ENCODE results near the gene ASGR1.
"Not testable (repeated sequence)": the region's sequence is repeated elsewhere in the genome, so short reads cannot be mapped to it uniquely, and the experiment has no call there.

ASGR1 gene

GRCh38 chr17:7158424-7158823 is 20.7 kb downstream of the ASGR1 start:
- not testable (repeated sequence) for DNase-seq

GRCh38 chr17:7156342-7156940 is 22.7 kb downstream of the ASGR1 start:
- DNase-seq, result no peak

GRCh38 chr17:7147772-7148171 is 31.4 kb downstream of the ASGR1 start:
- no peak for DNase-seq

- DNase-seq, result no peak
Measured at GRCh38 chr17:7146115-7146514, 33.1 kb downstream of the ASGR1 start.

DNA sequence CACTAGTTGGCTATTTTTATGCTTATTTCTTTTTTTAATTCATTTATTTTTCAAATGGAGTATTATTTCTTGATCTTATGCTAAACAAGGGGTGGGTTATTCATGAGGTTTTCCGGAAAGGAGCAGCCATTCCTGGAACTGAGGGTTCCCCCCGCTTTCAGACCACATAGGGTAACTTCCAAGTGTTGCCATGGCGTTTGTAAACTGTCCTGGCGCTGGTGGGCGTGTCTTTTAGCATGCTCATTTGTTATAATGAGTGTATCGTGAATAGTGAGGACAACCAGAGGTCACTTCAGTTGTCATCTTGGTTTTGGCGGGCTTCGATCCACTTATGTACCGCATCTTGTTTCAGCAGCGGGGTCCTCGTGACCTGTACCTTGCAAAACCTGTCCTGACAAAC is 35.0 kb downstream of the ASGR1 start:
- no peak for DNase-seq

- DNase-seq, result no peak
Measured at GRCh38 chr17:7141824-7142223, 37.3 kb downstream of the ASGR1 start.

DNA sequence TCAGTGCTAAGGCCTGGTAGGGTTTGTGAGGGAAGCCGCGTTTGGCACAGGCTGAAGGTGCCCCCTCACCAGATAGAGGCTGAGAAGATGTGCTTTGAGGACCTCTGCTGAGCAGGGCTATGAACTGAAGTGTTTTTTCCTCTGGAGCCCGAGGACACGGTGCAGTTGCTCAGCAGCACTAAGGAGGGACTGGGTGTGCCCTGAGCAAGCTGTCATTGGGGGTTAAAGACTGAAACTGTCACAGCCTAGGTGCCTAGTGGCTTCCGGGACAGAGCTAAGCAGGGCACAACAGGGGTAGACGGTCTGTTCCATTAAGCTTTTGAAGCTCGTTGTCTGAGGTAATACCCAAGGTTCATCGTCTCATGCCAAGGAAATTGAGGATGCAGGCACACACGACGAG is 39.8 kb downstream of the ASGR1 start:
- DNase-seq, result no peak

GRCh38 chr17:7138800-7139381 is 40.3 kb downstream of the ASGR1 start:
- no peak for DNase-seq

DNA sequence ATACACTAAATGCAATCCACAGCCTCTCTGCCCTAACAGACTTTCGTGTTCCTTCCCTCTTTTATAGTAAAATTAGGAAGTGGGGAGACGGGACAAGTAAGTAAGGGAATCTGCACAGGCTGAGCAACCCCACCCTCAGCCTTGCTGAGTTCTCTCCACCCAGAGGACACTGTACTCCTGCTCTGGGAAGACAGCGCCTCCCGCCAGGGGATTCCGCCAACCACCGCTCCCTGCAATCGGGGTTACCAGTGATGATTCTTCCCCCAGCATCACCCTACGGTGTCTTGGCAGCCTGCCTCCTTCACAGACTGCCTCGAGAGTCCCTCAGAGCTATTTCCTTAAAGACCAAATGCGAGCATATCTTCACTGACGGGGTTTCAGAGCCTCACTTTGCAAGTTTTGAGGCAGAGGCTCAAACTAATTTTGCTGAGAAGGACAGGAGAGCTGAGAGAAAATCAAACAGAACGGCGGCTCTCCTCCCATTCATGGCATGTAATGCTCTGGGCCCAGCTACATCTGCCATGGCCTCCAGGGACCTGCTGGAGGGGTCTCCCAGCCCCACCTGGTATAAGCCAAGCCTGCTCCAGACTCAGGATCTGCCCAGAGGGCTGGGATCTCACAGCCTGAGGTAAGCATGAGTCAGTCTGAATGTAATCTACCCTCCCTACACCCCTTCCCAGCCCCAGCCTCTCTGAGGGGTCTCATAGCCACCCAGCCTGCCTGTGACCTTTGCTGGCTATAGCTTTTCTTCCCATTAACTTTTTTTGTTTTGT is 41.8 kb downstream of the ASGR1 start:
- no peak for DNase-seq

DNA sequence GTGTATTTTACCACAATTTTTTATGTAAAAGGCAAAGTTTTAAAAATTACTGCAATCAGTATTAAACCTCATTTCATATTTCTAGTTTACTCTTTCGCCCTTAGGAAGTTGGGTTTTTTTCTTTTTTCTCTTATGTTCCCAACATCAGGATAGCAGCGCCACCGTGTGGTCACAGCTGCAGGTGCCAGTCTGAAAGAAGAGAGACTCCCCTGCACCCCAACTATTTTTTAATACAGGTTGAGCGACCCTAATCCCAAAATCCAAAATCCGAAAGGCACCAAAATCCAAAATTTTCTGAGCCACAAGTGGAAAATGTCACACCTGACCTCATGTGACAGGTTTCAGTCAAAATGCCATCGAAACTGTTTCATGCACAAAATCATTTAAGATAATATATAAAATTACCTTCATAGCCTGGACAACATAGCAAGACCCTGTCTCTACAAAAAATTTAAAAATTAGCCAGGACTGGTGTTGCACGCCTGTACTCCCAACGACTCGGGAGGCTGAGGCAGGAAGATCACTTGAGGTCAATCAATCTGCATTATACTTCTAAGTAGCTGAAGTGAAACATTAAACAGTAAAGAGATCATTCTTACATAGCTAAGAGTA is 42.8 kb downstream of the ASGR1 start:
- DNase-seq, result peak; percentile 51 to 72 (median 56)

DNA sequence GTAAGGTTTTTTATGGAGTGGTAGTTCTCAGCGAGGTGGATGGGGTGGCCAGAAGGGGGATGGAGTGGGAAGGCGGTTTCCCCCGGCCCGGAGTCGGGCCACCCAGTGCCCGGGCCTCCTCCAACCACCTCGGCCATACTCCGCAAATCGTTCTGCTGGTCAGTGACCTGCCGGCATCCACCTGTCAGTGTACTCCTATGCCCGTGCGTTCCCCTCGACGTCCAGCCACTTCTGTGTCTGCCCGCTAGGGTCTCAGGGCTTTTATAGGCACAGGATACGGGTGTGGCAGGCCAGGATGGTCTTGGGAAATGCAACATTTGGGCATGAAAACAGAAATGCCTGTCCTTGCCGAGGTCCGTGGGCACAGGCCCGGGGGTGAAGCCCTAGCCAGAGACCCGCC is 45.3 kb downstream of the ASGR1 start:
- no peak for DNase-seq

GRCh38 chr17:7133424-7133823 is 45.7 kb downstream of the ASGR1 start:
- no peak for DNase-seq

GRCh38 chr17:7132511-7133094 is 46.6 kb downstream of the ASGR1 start:
- DNase-seq, result peak in 1 of 4 experiments; percentile 13

DNA sequence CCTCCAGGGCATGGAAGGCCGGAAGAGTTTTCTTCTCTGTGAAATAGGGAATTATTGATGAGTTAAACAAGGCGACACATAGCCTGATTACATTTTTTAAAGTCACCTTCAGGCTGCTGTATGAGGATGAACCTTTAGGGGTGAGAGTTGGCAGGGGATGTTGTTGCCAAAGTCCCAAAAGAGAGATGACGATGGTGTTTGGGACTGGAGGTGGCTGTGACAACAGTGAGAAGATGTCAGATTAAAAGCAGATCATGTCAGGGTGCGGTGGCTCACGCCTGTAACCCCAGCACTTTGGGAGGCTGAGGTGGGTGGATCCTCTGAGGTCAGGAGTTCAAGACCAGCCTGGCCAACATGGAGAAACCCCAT is 47.8 kb downstream of the ASGR1 start:
- no peak for DNase-seq

GRCh38 chr17:7130621-7131422 is 48.3 kb downstream of the ASGR1 start:
- DNase-seq, result no peak

DNA sequence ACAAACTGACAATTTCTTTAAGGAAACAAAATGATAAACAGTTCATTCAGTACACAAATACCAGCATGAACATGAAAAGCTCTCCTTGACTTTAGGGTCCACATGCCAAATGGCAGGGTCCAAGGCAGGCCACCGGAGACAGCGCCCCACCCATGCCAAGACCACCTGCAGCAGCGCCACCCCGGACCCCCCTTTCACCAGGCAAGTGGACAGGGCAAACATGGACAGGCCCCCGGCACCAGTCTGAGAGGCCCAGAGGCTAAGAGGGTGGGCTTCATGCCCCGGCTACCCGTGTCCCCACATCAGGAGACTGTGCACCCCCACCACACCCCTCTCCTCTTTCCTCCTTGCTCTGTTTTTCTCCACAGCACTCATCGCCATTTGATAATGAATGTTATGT is 49.9 kb downstream of the ASGR1 start:
- DNase-seq, result no peak

DNA sequence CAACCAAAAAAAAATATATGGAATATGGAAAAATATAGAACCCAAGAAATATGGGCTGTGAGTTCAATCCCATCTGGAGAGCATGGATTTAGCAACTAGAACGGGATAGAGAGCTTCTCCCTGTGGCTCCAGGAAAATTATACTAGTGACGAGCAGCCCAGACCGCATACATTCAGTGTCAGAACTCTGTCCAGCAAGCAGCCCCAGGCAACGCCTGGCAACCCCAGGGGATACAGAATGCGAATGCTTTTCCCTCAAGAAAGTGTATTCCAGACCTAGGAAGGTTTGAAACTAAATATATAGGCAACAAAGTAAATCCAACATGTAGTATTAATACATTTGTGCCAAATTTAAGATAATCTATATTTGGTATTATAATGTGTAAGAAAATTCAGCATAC is 51.0 kb downstream of the ASGR1 start:
- DNase-seq, result no peak

DNA sequence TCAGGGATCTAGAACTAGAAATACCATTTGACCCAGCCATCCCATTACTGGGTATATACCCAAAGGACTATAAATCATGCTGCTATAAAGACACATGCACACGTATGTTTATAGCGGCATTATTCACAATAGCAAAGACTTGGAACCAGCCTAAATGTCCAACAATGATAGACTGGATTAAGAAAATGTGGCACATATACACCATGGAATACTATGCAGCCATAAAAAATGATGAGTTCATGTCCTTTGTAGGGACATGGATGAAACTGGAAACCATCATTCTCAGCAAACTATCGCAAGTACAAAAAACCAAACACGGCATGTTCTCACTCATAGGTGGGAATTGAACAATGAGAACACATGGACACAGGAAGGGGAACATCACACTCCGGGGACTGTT is 51.7 kb downstream of the ASGR1 start:
- DNase-seq, result not testable (repeated sequence)

- not testable (repeated sequence) for DNase-seq
Measured at GRCh38 chr17:7126386-7126785, 52.8 kb downstream of the ASGR1 start.

- DNase-seq, result no peak
Measured at GRCh38 chr17:7124923-7125322, 54.2 kb downstream of the ASGR1 start.

DNA sequence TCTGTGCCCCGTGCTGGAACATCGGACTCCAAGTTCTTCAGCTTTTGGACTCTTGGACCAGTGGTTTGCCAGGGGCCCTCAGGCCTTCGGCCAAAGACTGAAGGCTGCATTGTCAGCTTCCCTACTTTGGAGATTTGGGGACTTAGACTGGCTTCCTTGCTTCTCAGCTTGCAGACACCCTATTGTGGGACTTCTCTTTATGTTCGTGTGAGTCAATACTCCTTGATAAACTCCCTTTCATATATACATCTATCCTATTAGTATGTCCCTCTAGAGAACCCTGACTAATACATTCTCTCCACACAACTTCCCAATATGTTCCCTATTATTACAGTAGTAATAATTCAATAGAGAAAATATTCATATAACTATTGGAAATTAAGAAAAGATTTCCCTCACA is 55.3 kb downstream of the ASGR1 start:
- DNase-seq, result no peak
